NCI-H2081 (cell line): ENCODE results near the gene CITED4.

Experiments used
- DNase-seq, 2 experiments: peaks; one replicate each; lab custom pipeline; 2025; lab: John Stamatoyannopoulos, UW

CITED4 gene

GRCh38 chr1:40886318-40887011 is 24.3 kb upstream of the CITED4 start:
- DNase-seq: no peak

GRCh38 chr1:40884055-40884795 is 22.1 kb upstream of the CITED4 start:
- no peak for DNase-seq

GRCh38 chr1:40880813-40881549 is 18.8 kb upstream of the CITED4 start:
- no peak for DNase-seq

GRCh38 chr1:40879482-40880175 is 17.5 kb upstream of the CITED4 start:
- DNase-seq: no peak

GRCh38 chr1:40878906-40879305 is 16.7 kb upstream of the CITED4 start:
- DNase-seq: no peak

GRCh38 chr1:40877698-40878097 is 15.5 kb upstream of the CITED4 start:
- DNase-seq: peak; percentile 43 to 64

GRCh38 chr1:40876891-40877290 is 14.7 kb upstream of the CITED4 start:
- no peak for DNase-seq

GRCh38 chr1:40876436-40876761 is 14.2 kb upstream of the CITED4 start:
- no peak for DNase-seq

GRCh38 chr1:40873863-40874472 is 11.8 kb upstream of the CITED4 start:
- DNase-seq: no peak

- DNase-seq: no peak
These were observed 10.1 kb upstream of the CITED4 start for GRCh38 chr1:40872276-40872675.

- no peak for DNase-seq
These were observed 8.1 kb upstream of the CITED4 start for GRCh38 chr1:40870135-40870728.

GRCh38 chr1:40868051-40868723 is 6.0 kb upstream of the CITED4 start:
- DNase-seq: no peak

GRCh38 chr1:40861224-40862003 is 749 bp downstream of the CITED4 start:
- DNase-seq: no peak

GRCh38 chr1:40860706-40861223 is 1.4 kb downstream of the CITED4 start:
- no peak for DNase-seq

GRCh38 chr1:40858856-40859416 is 3.2 kb downstream of the CITED4 start:
- DNase-seq: no peak

GRCh38 chr1:40857737-40858136 is 4.4 kb downstream of the CITED4 start:
- no peak for DNase-seq

- DNase-seq: no peak
These were observed 5.4 kb downstream of the CITED4 start for GRCh38 chr1:40856656-40857302.

- DNase-seq: no peak
These were observed 6.0 kb downstream of the CITED4 start for GRCh38 chr1:40856116-40856515.

- DNase-seq: no peak
These were observed 6.7 kb downstream of the CITED4 start for GRCh38 chr1:40855513-40855912.
